Measurements from ENCODE around the gene WIPI1. TPM values are rescaled to one million over a fixed set of nuclear protein-coding genes. Genes with fewer than 3 reads are reported as not detected.

Gene WIPI1
- total and polyA plus RNA-seq, 9 of the 15 experiments (the other 6 are each of a cell fraction or from before 2014, with no cell fraction given): 3.7 to 23.5 (median 11.8) TPM

- FAIRE-seq (no peak), ATAC-seq (no peak), DNase-seq (ENCODE audit: extremely low read depth in 1 of 4, low spot score in 3 of 4) (no peak)
- Histone ChIP-seq H3K9me1 (ENCODE audit: control insufficient read depth, insufficient read depth, low read length) (no peaks in the 10 kb centered on the region), H3K4me2 (ENCODE audit: insufficient read depth, low read length) (no peak overlapping the region), H3K27ac (ENCODE audit: extremely low read depth, low read depth, low read length) (no peak overlapping the region), H3K4me3 (no peak overlapping the region), H3K9me3 (replicated peaks; ENCODE audit: control insufficient read depth, insufficient read depth, low read depth, low read length) (no peaks in the 10 kb centered on the region; the same call in 1 of the 2 replicates), H3K27me3 (ENCODE audit: control insufficient read depth in 2 of 2, insufficient read depth in 2 of 2, low read length in 2 of 2) (no peaks in the 10 kb centered on the region; a peak in 1 of 5 replicates), H3K36me3 (ENCODE audit: control insufficient read depth, insufficient read depth, low read length) (no peaks in the 10 kb centered on the region), H4K20me1 (replicated peaks; ENCODE audit: control insufficient read depth, insufficient read depth, low read length) (no peaks in the 10 kb centered on the region), H3K4me1 (replicated peaks in 1 of 2; ENCODE audit: control insufficient read depth in 2 of 2, insufficient read depth in 2 of 2, low read length in 2 of 2) (peaks cover 0 to 10% of the 10 kb centered on the region in 2 experiments; a peak in 3 of 5 replicates), H3K9ac (ENCODE audit: insufficient read depth in 1 of 2, low read depth in 2 of 2, low read length in 2 of 2) (no peak overlapping the region), H2AFZ (ENCODE audit: low read depth, low read length) (no peak overlapping the region), H3K79me2 (ENCODE audit: control insufficient read depth, insufficient read depth, low read length) (no peaks in the 10 kb centered on the region)
- in situ Hi-C loops (cut with MboI) (no loop called here), intact Hi-C loops (cut with micrococcal nuclease) (no loop called here)
- ChIA-PET CTCF (ENCODE audit: low intra/inter-chr PET ratio) (no interaction called here), POLR2A (interaction anchor here (1.0 kb wide), 1 partner anchor 11 kb away, joined by 3 read pairs; the partner anchor contains the start of gene PRKAR1A)
- no peak for TF ChIP-seq SRF (CRISPR knock-in tag; IDR thresholded peaks at IDR 0.05)
- TF ChIP-seq DLX4 (CRISPR knock-in tag; IDR thresholded peaks at IDR 0.05): no peak
- TF ChIP-seq ZBTB11 (CRISPR knock-in tag; IDR thresholded peaks at IDR 0.05): no peak
- no peak for TF ChIP-seq KAT7 (CRISPR knock-in tag; IDR thresholded peaks at IDR 0.05; ENCODE audit: borderline replicate concordance)
- no peak for TF ChIP-seq FOXK1 (CRISPR knock-in tag; IDR thresholded peaks at IDR 0.05; ENCODE audit: borderline replicate concordance)
- no peak for TF ChIP-seq GTF3C2 (IDR thresholded peaks at IDR 0.05; ENCODE audit: borderline replicate concordance, extremely low read depth, insufficient read length)
- no peak for TF ChIP-seq RBBP5 (IDR thresholded peaks at IDR 0.05; ENCODE audit: borderline replicate concordance, insufficient read depth, low read length, poor library complexity, severe bottlenecking)
- TF ChIP-seq XRCC3 (IDR thresholded peaks at IDR 0.05): no peak
- WGBS (ENCODE audit: insufficient coverage, low coverage, missing lambda C conversion rate): 0% methylated on average over 3 of the region's 3 CpGs
- BruUV-seq (replicated peaks): no TSS peak
Measured at GRCh38 chr17:68501074-68501473, 43.8 kb upstream of the WIPI1 start.

All from K562 (cell line).